AG09319 (cell line): Measurements from ENCODE around the gene SUSD1.

Source experiments
- DNase-seq: peaks from one replicate; pipeline ENCODE4 v3.0.0-alpha.2; 2010; ENCODE audit warnings: low read depth; ENCODE audit errors: extremely low read depth
- TF ChIP-seq, protein P1 (sequence below): IDR thresholded peaks from 2 replicates; pipeline ENCODE4 v1.5.1; 2011; ENCODE audit warnings: low read depth, mild to moderate bottlenecking, inconsistent platforms, low read length, moderate library complexity

SUSD1 gene

DNA sequence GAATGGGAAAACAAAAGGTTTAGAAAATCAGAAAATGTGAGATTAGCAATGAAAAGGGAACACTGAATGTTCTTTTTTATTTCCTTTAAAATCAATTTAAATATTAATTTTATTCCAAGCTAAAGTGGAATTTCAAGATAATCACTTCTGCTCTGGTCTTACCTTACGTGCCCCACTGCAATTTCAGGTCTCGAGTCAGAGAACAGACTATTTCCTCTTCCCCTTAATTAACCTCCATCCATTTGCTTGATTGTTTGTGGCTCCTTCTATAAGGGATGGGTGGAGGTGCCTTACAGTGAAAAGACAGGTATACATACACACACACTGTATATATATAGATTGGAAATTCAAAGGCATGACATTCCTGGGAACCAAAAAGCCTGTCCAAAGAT, 137.1 kb downstream of the SUSD1 start:
- DNase-seq, result no peak

DNA sequence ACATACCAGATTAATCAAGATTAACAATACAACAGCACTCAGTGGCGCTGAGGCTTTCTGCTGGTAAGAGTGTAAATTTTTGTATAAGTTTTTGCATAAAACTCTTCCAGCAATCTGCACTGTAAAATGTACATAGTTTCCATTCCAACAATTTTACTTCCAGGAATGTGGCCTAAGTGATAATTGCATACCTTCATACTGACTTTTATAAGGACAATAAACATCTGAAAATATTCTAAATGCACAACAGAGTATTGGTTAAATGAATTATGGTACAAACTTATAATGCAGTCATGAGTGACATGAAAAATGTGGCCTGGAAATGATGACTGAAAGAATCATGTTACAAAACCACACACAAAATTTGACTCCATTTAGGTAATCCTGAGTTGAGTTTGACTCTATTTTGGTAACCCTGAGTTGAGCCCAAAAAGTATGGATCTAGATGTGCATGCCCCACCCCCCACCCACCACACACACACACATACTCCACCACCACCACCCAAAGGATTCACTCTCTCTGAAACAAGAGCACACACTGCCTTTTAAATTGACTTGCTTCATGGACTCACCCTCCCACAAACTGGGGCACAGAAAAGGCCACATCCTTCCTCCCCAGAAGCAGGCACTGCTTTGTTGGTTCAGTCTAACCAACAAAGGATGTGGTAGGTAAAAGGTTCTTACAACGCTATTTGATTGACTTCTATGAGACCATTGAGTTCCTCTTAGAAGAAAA, 137.6 kb downstream of the SUSD1 start:
- DNase-seq, result peak; percentile 81
- TF ChIP-seq, protein P1, sequence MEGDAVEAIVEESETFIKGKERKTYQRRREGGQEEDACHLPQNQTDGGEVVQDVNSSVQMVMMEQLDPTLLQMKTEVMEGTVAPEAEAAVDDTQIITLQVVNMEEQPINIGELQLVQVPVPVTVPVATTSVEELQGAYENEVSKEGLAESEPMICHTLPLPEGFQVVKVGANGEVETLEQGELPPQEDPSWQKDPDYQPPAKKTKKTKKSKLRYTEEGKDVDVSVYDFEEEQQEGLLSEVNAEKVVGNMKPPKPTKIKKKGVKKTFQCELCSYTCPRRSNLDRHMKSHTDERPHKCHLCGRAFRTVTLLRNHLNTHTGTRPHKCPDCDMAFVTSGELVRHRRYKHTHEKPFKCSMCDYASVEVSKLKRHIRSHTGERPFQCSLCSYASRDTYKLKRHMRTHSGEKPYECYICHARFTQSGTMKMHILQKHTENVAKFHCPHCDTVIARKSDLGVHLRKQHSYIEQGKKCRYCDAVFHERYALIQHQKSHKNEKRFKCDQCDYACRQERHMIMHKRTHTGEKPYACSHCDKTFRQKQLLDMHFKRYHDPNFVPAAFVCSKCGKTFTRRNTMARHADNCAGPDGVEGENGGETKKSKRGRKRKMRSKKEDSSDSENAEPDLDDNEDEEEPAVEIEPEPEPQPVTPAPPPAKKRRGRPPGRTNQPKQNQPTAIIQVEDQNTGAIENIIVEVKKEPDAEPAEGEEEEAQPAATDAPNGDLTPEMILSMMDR, result no peak

More for the DNA sequence above, 137.1 kb downstream of the SUSD1 start:
- TF ChIP-seq, protein P1, result no peak

DNA sequence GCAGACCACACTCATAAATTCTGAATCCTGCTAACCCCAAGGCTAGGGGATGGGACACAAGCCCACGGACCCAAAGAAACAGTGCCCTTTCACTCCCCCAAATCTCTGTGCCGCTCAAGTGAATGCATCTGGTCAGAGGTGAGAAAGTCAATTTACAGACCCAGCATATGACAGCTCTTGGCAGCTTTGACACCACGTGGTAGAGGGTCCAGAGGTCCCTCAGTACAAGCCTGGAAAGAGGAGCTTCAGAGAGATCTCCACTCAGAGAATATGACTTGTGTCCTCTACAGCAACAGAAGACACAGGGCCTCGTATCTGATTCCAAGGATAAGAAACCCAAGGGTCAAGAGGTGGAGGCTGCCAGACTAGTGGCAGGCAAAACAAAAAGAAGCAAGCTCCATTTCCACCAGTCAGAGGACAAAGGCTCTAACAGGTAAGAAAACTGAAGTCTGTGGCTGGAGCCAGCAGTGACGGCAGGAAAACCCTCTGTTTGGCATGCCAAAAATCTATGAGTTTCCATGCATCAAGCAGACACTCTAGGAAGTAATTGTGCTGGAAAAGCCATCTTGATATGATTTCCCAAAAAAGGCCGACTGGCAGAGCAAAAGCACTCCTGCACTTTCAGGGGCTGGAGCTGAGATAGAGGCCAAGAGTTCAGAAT, 139.8 kb downstream of the SUSD1 start:
- DNase-seq, result no peak
- TF ChIP-seq, protein P1, result no peak

DNA sequence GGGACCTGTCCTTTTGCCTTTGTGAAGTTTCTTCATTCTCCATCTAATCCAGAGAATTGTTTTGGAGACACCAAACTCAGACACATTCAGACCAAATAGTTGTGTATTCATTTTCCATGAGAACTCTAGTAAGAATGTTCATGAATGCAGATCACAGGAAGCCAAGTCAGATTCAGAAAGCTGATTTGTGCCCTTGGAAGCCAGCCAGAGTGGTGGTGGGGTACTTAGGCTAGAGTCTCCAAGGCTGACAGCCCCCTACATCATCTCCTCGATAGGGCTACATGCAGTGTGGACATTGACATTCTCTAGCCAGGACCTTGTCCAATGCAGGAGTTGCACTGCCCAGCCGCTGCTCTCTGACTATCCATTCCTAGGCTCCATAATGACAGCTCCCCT, 140.9 kb downstream of the SUSD1 start:
- TF ChIP-seq, protein P1, result no peak
- DNase-seq, result no peak

DNA sequence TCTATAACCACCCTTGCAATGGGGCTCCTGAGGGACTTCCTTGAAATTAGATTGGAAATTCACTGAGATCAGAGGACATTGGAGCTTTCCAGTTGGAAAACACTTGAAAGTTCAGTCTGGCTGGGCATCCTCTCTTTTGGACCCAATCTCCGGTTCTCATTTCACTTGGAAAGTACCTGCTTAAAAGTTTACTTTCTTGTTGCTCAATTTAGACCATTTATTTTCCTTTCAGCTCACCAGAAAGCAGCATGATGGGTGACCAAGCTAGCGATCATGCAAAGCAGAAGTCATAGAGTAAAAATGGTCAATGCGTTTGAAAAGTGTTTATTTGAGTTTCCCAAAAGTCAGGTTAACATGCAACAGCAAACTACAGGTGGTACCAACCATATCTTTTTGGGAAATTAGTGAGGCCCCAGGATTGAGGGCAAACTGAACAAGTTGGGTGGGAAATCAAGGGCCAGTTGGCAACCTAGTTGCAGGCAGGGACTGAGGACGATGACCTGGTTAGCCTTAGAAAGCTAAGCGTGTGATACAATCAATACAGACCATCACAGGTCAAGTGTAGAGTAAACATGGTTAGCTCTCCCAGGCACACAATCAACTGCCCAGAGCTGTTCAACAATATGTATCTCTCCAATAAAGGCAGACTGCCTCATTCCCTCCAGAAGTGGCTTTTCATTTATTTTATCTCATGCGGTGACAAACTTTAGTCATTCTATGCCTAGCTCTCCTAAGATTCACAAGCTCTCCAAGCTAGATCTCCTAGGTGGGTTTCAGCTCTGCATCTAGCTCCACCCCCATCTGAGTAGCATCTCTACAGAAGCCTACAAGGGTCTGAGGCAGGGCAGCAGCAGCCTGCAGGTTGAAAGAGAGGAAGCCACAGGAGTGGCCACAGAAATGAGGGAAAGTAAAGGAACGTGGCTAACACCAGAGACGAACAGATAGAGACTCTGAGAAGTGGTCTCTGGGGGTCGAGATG, 141.6 kb downstream of the SUSD1 start:
- DNase-seq, result no peak
- TF ChIP-seq, protein P1, result no peak

DNA sequence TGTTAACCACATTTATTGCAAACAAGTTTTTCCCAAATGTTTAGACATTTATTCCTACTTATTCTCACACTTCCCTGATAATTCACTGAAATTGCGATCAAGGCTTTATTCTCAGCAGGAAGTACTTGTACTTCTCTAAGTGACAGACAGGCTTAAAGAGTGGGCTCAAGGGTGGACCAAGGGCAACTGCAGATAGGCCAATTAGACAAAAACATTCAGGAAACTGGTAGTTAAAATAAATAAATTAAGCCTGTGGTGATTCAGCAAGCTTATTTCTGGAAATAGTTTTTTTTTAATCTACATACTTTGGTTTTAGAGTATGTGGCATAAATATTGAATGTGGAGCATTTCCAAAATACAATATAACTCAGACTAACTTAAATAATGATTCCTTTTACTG, 142.4 kb downstream of the SUSD1 start:
- no peak for DNase-seq

More for the DNA sequence above, 142.4 kb downstream of the SUSD1 start:
- TF ChIP-seq, protein P1, result no peak
